Hematopoietic multipotent progenitor cell (in vitro differentiated cells): Measurements from ENCODE around the gene CNTROB. TPM values are rescaled to one million over a fixed set of nuclear protein-coding genes. Genes with fewer than 3 reads are reported as not detected.

ENCODE experiments used
- DNase-seq, 3 donors: peaks; one replicate each; pipeline ENCODE4 v3.0.0-alpha.2; 2011 to 2015; ENCODE audit warnings: low read depth in 2 of 3, low spot score in 2 of 3
- total RNA-seq: library from RNA; depleted of rRNA; stranded (reverse); fragments of >200 nt; gene quantifications from one replicate; pipeline ENCODE4 v1.2.3, GENCODE V29; 2012

CNTROB gene
- total RNA-seq, 1 donor: 36.6 TPM

DNA sequence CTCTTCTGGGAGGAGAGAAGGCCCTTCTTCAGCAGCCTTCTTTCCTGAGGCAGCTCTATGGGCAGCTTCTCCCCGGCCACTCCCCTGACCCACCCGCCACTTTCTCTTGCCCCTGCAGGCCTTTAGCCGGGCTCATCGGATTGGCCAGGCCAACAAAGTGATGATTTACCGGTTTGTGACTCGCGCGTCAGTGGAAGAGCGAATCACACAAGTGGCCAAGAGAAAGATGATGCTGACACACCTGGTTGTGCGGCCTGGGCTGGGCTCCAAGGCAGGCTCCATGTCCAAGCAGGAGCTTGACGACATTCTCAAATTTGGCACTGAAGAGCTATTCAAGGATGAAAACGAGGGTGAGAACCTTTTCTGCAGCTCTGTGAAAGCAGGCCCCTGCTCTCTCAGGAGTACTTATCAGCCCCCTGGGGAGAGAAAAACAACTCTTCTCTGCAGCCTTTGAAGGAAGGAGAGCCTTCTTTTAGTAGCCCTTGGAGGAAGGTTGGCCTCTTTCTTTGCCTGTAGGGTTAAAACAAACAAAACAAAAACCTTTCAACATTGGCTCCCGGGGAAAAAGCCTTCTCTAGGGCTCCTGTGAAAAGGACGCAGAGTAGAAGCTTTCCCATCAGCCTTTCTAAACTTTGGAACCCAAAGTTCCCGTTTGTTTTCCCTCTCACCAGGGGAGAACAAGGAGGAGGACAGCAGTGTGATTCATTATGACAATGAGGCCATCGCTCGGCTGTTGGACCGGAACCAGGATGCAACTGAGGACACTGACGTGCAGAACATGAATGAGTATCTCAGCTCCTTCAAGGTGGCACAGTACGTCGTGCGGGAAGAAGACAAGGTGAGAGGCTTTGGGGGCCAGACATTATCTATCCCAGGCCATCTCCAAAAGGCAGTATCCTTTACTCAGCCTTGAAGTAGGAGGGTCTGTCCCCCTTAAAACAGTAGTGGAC, 28.6 kb upstream of the CNTROB start:
- DNase-seq: no peak

DNA sequence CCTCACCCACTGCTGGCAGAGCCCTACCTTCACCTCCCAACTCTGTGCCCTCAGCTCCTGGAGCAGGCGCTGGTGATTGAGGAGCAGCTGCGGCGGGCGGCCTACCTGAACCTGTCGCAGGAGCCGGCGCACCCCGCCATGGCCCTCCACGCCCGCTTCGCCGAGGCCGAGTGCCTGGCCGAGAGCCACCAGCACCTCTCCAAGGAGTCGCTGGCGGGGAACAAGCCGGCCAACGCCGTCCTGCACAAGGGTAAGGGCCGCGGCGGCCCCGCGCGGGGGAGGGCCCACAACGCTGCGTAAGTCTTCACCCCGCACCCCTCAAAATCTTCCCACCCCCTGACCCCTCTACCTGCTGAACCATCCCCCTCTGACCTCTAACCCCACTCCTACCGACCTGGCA, 22.9 kb upstream of the CNTROB start:
- DNase-seq: no peak

DNA sequence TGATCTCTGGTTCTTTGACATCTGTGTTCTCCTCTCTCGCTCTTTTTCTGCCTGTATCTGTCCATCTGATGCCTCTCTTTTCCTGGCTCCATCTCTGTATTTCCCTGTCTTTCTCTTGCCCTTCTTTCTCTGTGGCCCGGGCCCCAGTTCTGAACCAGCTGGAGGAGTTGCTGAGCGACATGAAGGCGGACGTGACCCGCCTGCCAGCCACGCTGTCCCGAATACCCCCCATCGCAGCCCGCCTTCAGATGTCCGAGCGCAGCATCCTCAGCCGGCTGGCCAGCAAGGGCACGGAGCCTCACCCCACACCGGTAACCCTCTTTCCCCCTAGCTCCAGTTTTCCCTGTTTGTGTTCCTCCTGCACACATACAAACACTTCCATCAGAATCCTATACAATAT, 21.7 kb upstream of the CNTROB start:
- DNase-seq: no peak

DNA sequence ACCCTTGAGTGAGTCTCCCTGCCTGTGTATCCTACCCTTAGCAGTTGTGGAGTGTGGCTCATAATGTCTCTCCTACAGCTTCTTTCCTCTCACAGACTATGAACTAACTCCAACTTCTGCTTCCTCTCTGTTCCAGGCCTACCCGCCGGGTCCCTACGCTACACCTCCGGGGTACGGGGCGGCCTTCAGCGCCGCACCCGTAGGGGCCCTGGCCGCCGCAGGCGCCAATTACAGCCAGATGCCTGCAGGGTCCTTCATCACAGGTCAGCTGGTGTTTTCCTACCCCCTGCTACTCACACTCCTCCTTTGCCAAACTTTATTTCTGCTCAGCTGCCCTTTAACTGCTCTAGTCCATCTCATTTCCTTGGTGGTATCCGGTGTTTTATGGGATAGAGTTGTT, 21.3 kb upstream of the CNTROB start:
- DNase-seq: no peak

DNA sequence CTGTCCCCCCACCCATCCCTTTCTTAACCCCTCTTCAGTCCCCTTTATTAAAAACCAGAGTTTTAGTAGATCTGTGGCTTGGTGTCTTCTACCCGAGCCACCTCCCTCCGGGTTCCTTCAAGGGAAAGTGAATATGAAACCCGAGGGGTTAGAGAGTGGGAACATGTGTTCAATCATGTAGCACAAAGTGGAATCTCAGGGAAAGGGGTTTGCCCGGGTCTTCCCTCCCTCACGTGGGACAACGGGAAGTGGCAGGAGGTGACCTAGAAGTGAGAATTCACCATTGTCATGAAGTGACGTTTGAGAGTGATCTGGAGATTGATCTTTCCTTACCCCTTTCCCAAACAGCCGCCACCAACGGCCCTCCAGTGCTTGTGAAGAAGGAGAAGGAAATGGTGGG, 20.9 kb upstream of the CNTROB start:
- no peak for DNase-seq

DNA sequence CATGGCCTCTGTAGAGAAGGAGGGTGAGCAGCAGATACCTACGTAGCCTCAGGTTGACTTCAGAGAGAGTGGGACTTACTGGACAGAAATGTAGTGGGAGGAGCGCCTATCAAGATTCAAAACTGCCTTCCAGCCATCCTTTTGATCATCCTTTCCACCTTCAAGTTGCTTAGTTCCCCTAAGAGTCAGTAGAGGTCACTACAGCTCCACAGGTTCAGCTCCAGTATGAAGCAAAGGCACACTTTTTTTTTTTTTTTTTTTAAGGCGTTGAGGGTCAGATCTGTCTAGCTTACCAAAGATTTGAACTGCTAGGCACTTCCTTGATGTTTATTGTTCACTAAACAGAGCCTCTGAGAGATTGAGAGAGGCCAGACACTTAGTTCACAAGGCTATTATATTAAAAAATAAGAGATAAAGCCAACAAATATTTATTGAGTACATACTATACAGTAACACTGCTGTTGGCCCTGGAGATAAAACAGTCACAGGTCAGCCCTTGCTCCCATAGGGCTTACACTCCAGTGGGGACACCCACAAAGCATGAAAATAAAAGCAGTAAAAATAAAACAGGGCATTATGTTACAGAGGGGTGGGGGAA, 19.0 kb upstream of the CNTROB start:
- DNase-seq: peak; percentile 34 to 88 (median 76)

DNA sequence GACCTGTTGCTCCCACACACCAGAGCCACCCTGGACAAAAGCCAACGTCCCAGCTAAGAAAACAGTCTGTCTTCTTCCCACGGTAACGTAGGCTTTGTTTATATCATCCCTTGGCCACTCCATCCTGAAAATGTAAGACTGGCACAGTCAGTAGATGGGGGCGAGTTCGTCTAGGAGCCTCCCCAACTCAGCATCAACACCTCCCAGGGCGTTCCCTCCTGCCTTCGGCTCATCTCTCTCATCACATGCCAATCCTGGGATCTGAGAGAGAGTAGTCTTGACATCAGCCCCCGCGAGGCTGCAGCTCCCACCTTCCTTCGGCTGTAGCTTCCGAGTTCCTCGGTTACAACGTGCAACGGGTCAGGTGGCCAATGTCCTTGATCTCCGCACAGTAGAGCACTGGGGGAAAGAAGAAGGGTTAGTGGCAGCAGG, 16.8 kb upstream of the CNTROB start:
- DNase-seq: no peak

DNA sequence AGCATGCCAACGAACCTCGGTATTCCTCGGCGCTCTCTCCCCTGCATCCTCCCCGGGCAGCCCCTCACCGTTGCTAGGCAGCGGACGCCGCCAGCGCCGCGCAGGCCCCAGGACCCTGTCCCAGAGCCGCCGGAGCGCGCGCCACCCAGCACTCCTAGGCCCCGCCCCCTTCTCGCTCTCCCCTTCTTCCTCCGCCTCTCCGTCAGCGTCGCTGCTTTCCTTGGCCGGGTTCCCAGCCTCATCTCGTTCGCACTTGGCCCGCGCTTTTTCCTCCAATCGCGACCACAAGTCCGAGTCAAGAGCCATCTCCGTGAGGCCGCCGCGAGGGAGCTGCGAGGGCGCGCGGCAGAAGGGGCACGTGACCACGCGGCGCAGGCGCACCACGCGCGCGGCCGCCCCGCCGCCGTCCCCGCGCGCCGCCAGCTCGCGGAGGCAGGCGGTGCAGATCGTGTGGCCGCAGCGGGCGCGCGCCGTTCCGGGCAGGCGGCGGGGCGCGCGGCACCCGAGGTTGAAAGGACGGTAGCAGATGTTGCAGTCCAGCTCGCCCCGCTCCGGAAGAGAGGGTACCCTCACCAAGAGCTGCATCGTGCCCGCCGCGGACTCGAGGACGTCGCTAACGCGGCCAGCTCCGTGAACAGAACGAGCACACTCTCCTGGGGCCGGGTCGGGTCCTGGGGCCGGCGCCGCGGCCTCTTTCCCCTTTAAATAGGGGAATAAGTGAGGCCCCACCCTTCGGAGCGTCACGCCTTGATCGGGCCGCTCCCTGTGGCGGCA, 16.2 kb upstream of the CNTROB start, which contains the start of gene RNF227:
Gene RNF227 (minus strand): TSS at position 679 of the 774 bp plus-strand sequence. CDS start 94 bp downstream, at position 585.
- DNase-seq: peak; percentile 80 to 93 (median 93)

DNA sequence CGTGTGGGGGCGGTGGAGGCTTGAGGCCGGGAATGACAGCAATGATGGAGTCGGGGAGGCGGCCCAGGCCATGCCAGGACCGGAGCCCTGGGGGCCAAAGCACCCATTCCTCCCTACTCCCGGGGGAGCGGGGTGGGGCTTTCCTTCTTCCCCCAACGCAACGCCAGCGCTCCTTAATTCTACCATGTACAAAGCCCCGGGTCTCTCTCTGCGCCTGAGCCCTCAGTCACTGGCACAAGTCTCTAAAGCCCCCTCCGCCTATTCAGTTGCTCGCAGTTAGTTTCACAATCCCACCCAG, 15.7 kb upstream of the CNTROB start:
- no peak for DNase-seq

DNA sequence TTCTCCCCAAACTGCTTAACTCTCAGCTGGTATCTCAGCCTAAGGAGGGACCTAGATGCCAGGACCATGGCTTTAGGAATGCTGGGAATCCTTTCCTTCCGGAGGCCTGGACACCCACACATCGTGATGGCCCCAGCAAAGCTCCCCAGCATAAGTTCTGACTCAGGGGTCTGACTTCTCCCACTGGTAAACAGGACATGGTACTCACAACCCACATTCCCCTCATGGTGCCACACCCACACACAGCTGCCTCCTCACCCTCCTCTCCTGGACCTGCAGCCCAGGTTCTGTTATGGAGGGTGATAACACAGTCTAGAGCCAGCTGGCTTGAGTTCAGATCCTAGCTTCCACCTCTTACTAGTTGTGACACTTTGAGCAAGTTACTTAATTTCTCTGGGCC, 15.2 kb upstream of the CNTROB start:
- DNase-seq: no peak

DNA sequence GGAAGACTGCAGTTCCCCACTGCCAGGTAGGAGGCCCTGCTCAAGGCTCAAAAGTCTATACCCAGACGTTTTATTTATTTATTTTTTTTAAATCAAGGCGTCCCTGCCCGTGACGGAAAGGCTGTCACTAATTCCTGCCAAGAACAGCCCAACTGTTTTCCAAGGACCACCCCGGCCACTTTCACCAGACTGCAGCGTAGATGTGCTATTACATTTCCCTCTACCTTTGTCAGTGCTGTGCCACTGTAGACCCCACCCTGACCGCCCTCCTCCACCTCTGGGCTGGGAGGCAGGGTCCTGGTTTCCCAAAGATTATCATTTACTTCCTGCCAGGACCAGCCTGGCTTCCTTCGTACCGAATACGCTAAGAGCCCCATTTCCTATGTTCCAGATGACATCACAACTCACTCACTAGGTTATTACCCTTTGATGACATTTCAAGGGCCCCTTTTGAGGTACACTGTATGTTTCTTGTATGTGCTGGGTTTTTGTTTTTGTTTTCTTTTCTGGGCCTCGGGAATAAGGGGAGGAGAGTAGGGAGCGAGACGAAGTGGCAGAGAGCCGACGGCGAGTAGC, 9.6 kb upstream of the CNTROB start:
- DNase-seq: no peak

DNA sequence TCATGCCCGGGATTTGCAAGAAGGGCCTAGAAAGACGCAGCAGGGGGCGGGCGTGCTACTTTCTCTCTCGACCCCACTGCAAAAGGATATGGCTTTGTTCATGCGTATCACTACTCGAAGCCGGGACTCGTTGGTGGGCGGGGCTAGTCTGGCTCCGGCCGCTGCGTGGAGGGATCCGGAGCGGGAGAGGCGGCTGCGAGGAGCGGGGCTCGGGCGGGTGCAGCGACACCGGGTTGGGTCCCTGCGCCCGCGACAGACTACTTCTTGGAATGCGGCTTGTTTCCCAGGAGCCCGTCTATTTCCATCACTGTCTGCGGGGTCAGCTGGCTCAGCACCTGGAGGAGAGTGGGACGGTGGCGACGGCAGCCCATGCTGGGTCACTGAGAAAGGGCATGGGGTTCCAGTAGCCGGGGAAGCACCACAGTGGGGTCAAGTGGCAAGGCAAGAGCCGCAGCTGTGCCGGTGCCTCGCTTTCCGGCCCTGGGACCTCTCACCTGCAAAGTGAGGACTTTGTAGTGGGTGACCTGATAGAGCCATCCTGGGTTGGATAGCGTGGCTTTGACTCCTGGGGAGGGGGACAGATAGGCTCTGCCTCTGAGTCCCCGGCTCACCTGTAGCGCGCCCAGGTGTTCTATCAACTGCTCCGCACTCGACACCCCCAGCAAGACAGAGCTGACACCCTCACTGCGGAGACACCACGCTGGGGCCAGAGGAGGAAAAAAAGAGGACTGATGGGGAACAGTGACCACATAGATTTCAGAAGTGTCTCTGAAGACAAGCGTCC, 9.0 kb upstream of the CNTROB start:
- peak; percentile 59 to 88 (median 85) for DNase-seq

DNA sequence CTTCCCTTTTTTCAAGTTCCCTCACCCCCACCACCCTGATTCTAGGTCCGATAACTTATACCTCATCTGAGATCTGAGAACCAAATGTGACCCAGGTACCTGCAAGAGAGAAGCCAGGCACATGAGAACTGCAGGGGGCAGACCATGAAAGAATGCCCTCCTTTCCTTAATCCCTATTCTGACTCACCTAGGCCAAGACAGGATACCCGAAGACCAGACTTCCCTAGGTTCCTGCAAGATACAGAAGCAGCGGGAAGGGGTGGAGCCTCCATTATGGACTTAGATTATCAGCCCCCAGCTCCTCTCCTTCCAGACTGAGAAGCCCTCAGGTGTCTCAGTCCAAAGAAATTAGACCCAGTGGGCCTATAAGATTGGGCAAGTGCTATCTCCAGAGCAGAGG, 4.4 kb upstream of the CNTROB start:
- DNase-seq: no peak

DNA sequence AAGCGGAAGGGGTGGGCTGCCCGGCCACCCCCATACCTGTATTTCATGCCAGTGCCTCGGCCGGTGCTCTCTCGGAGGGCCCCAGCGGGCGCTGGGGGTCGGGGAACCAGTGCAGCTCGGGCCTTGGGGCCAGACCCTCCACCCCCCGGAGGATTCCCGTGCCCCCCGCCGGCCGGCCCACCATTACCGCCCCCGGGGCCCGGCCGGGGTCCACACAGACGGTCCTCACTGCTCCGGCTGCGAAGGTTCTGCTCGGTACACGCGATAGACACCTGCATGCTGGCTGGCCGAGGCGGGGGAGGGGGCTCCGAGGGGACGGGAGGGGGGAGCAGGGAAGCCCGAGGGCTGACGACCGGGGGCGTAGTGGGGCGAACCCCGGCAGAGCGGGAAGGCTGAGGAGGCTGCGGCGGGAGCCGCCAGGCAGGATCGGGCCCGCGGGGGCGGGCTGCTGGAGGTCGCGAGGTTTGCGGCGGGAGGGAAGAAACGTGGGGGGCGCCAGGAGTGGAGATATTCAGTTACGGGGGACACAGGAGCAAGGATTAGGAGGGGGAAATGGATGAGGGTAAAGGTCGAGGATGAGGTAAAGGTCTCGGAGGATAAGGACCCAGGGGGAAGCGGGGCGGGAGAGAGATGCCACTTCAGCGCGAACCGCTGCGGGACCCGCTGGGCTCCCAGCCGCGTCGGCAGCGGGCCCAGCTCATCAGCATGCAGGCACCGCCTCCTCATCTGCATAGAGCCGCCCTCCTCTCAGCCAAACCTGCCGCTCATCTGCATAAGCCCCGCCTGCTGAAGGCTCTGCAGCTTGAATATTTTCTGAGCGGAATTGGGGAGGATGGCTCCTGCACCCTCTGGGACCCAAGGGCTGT, 2.6 kb upstream of the CNTROB start, which contains the start of gene KCNAB3:
Gene KCNAB3 (minus strand): TSS at position 699 of the 866 bp plus-strand sequence. CDS start 421 bp downstream, at position 278.
- peak in 1 of 3 donors; percentile 12 for DNase-seq

DNA sequence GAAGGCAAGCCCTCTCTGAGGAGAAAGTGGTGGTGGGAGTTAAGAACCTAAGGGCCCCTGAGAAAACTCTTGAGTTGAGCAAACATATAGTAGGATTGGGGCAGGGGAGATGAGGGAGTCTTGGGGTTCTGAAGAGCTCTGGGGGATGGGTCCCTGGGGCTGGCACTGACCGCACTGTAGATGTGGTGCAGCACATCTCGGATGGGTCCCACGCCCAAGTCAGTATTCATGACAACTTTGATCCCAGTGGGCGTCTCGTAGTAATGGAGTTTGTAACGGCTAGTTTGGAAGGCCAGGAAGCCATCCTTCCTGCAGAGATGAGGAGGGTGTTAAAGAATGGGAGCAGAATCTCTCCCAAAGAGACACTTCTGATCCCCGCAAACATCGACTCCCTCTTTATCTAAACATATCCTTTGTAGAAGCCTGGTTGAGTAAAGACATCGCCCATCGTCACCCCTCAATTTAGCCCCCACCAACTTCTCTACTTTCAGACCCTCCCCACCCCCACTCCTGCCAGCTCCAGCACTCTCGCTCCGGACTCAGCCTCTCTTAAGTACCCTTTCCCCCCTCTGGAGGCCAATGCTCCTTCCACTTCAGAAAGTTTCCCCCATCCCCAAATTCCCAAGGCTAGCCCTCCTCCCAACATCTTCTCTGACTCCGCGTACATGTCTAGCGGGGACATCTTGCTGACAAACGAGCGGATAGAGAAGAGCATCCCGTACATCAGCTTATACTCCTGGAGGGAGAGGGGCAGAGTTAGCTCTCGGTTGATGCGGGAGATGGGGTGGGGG, 970 bp upstream of the CNTROB start:
- DNase-seq: no peak

DNA sequence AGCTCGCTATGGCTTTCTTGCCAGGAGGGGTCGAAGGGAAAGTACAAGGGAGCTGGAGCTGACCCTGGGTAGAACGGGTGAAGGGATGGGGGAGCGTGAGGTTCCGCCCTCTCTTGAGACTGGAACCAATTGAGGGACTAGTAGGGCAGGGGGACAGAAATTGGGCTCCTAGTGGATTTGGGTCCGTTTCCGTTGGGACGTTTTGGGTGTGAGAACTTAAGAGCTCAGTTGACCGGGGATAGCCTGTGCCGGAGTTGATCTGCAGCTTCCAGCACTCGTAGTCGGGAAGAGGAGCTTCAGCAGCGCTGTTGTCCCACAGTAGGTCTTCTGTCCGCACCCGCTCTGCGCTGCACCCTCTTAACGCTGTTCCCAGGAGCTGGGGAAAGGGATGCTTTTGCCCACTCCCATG, 481 bp downstream of the CNTROB start:
- DNase-seq: no peak

DNA sequence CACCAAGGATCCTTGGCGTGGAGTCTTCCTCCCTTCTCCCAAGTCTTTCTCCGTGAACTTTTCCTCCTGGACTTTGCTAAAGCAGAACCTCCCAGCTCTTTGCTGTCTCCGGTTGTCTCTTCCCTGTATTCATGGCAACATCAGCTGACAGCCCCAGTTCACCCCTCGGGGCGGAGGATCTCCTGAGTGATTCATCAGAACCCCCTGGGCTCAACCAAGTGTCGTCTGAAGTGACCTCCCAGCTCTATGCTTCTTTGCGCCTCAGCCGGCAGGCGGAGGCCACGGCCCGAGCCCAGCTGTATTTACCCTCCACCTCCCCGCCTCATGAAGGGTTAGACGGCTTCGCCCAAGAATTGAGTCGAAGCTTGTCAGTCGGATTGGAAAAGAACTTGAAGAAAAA, 943 bp downstream of the CNTROB start:
- DNase-seq: peak in 2 of 3 donors; percentile 80 to 84

DNA sequence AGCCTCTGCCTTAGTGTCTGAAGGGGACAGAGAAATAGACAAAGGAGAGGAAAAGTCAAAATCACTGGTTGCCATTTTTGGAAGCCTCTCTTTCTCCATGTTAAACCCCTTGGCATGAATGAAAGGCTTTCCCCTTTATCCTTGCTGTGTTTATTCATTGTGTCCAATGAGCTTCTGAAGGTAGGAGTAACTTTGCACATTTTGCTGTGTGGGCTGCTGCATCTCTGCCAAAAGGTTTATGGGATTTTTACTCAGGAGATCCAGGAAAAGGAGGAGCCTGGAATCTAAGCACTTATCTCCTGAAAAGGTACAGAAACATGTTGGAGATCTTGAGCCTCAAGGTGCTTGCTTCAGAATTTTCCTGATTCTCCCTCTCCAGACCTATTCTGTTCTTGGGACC, 3.9 kb downstream of the CNTROB start:
- DNase-seq: no peak
